Cardiac fibroblast (primary cell): ENCODE measurements around the gene PDIA5.

Experiments
- DNase-seq, 2 donors: peaks; one replicate each; pipeline versions ENCODE4 v3.0.0 to v3.0.0-alpha.2; 2010; ENCODE audit warnings: low read depth in 2 of 2
- H3K4me3 ChIP-seq, 2 donors: replicated peaks in 1 of 2; 1 replicate in 1 of 2; 2 replicates in 1 of 2; pipeline ENCODE4 v1.5.1; 2011; ENCODE audit warnings: low read depth in 2 of 2, low read length in 2 of 2, mild to moderate bottlenecking in 2 of 2, moderate library complexity in 1 of 2
- CTCF ChIP-seq: IDR thresholded peaks from one replicate; pipeline ENCODE4 v1.5.1; 2011; ENCODE audit warnings: low read depth, mild to moderate bottlenecking, low read length, inconsistent platforms

The PDIA5 gene

GRCh38 chr3:123066896-123067688 lies at the start of gene PDIA5:
TSS of gene PDIA5 (plus strand) at chr3:123067025. CDS start at chr3:123067165, 140 bp downstream.
- TF ChIP-seq CTCF = no peak
- DNase-seq = peak; percentile 89 to 92
- H3K4me3 ChIP-seq = peak within 1 kb of the TSS; percentile 92 to 97

GRCh38 chr3:123018683-123019082 lies 48.1 kb upstream of the PDIA5 start:
- no peak for TF ChIP-seq CTCF
- no peak overlapping the region for H3K4me3 ChIP-seq
- DNase-seq = no peak

GRCh38 chr3:123019161-123019560 lies 47.7 kb upstream of the PDIA5 start:
- no peak for TF ChIP-seq CTCF
- no peak for DNase-seq
- H3K4me3 ChIP-seq = no peak overlapping the region

- no peak for DNase-seq
- TF ChIP-seq CTCF = no peak
- no peak overlapping the region for H3K4me3 ChIP-seq
These were observed 47.2 kb upstream of the PDIA5 start for GRCh38 chr3:123019591-123019990.

- no peak for DNase-seq
- no peak for TF ChIP-seq CTCF
- no peak overlapping the region for H3K4me3 ChIP-seq
These were observed 46.1 kb upstream of the PDIA5 start for GRCh38 chr3:123020709-123021108.

GRCh38 chr3:123021388-123021787 lies 45.4 kb upstream of the PDIA5 start:
- no peak overlapping the region for H3K4me3 ChIP-seq
- no peak for TF ChIP-seq CTCF
- no peak for DNase-seq
